Measurements from ENCODE around the gene COL4A4.

DNA sequence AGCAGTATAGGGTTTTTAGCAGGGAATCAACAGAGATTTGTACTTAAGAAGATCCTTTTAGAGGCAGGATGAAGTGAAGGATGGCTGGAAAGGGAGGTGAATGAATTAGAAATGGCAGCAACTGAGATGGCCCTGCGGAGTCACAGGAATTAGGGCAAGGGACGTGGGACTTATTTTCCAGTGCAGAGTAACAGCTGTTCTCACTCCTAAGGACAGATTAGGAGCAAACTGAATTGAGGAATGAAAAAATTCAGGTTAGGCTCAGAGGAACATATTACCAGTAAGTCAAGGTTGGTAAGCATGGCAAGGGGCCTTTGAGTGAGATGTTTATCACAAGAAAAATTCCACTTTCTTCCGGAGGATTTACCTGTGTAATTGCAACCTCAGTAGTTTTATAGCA lies 34.9 kb upstream of the COL4A4 start:
- TF ChIP-seq, protein P1, sequence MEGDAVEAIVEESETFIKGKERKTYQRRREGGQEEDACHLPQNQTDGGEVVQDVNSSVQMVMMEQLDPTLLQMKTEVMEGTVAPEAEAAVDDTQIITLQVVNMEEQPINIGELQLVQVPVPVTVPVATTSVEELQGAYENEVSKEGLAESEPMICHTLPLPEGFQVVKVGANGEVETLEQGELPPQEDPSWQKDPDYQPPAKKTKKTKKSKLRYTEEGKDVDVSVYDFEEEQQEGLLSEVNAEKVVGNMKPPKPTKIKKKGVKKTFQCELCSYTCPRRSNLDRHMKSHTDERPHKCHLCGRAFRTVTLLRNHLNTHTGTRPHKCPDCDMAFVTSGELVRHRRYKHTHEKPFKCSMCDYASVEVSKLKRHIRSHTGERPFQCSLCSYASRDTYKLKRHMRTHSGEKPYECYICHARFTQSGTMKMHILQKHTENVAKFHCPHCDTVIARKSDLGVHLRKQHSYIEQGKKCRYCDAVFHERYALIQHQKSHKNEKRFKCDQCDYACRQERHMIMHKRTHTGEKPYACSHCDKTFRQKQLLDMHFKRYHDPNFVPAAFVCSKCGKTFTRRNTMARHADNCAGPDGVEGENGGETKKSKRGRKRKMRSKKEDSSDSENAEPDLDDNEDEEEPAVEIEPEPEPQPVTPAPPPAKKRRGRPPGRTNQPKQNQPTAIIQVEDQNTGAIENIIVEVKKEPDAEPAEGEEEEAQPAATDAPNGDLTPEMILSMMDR (tag by site-specific recombination; IDR thresholded peaks at IDR 0.05) = no peak
- TF ChIP-seq, protein P2, sequence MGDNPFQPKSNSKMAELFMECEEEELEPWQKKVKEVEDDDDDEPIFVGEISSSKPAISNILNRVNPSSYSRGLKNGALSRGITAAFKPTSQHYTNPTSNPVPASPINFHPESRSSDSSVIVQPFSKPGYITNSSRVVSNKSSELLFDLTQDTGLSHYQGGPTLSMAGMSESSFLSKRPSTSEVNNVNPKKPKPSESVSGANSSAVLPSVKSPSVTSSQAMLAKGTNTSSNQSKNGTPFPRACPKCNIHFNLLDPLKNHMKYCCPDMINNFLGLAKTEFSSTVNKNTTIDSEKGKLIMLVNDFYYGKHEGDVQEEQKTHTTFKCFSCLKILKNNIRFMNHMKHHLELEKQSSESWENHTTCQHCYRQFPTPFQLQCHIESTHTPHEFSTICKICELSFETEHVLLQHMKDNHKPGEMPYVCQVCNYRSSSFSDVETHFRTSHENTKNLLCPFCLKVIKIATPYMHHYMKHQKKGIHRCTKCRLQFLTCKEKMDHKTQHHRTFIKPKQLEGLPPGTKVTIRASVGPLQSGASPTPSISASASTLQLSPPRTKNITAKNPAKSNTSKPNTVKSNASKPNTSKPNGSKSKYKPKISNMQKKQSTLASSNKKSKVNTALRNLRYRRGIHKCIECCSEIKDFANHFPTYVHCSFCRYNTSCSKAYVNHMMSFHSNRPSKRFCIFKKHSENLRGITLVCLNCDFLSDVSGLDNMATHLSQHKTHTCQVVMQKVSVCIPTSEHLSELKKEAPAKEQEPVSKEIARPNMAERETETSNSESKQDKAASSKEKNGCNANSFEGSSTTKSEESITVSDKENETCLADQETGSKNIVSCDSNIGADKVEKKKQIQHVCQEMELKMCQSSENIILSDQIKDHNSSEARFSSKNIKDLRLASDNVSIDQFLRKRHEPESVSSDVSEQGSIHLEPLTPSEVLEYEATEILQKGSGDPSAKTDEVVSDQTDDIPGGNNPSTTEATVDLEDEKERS (tag by site-specific recombination; IDR thresholded peaks at IDR 0.05) = no peak

Data from HEK293 (cell line).